SK-N-SH (cell line): ENCODE results near the gene PSMG3. TPM values are rescaled to one million over a fixed set of nuclear protein-coding genes. Genes with fewer than 3 reads are reported as not detected.

Experiments
- CTCF ChIA-PET: fragments of 300-600, 350-600 bp; formaldehyde crosslinking; extraction: SDS; loops from one replicate; lab custom pipeline; 2021; lab: Yijun Ruan, JAX
- POLR2A ChIA-PET: fragments of 350-600 bp; sonication (Branson Sonifier 250); formaldehyde crosslinking; extraction: SDS; loops from one replicate; lab custom pipeline; 2020; ENCODE audit warnings: antibody characterized with exemption, inconsistent platforms; lab: Yijun Ruan, JAX
- DNase-seq: peaks from one replicate; pipeline ENCODE4 v3.0.0; 2012
- H2AFZ ChIP-seq: fragments of 200-600 bp; sonication (generic); 2 replicates; pipeline ENCODE4 v1.8.1; 2016; ENCODE audit warnings: antibody characterized with exemption, mild to moderate bottlenecking, low read depth
- H3F3A ChIP-seq: fragments of 200-600 bp; sonication (generic); replicated peaks from 2 replicates; pipeline ENCODE3; 2016; ENCODE audit warnings: antibody characterized with exemption, mild to moderate bottlenecking; ENCODE audit not compliant: insufficient read depth
- H3K27ac ChIP-seq, 2 experiments: fragments of 200-500 bp in 1 of 2; fragments of 200-600 bp in 1 of 2; sonication (Bioruptor generic) in 1 of 2; sonication (generic), shearing (Covaris generic) in 1 of 2; 2 replicates each; pipeline versions ENCODE4 v1.5.1 to v1.6.1; 2014 to 2016; ENCODE audit warnings: low read depth in 2 of 2, inconsistent platforms in 1 of 2, low read length in 1 of 2, mild to moderate bottlenecking in 1 of 2, mixed read lengths in 1 of 2
- H3K27me3 ChIP-seq: fragments of 200-600 bp; sonication (generic), shearing (Covaris generic); 2 replicates; pipeline ENCODE4 v1.6.1; 2016; ENCODE audit warnings: mixed run types; ENCODE audit not compliant: insufficient read depth
- H3K36me3 ChIP-seq, 2 experiments: fragments of 200-500 bp in 1 of 2; fragments of 200-600 bp in 1 of 2; sonication (Bioruptor generic) in 1 of 2; sonication (generic) in 1 of 2; replicated peaks in 1 of 2; 2 replicates each; pipeline versions ENCODE3 to v1.5.1; 2014 to 2016; ENCODE audit warnings: low read length in 1 of 2, mild to moderate bottlenecking in 1 of 2; ENCODE audit not compliant: insufficient read depth in 2 of 2, control insufficient read depth in 1 of 2
- H3K4me1 ChIP-seq, 2 experiments: fragments of 200-500 bp in 1 of 2; fragments of 200-600 bp in 1 of 2; sonication (Bioruptor generic) in 1 of 2; sonication (generic), shearing (Covaris generic) in 1 of 2; 2 replicates each; pipeline versions ENCODE4 v1.5.1 to v1.6.1; 2014 to 2016; ENCODE audit warnings: low read depth in 1 of 2, low read length in 1 of 2, mixed run types in 1 of 2; ENCODE audit not compliant: insufficient read depth in 2 of 2, control insufficient read depth in 1 of 2
- H3K4me2 ChIP-seq: fragments of 200-600 bp; sonication (generic), shearing (Covaris generic); 2 replicates; pipeline ENCODE4 v1.6.1; 2017; ENCODE audit warnings: mixed run types
- H3K4me3 ChIP-seq, 2 experiments: fragments of 200-500 bp in 1 of 2; fragments of 200-600 bp in 1 of 2; sonication (Bioruptor generic) in 1 of 2; sonication (generic), shearing (Covaris generic) in 1 of 2; 2 replicates each; pipeline versions ENCODE4 v1.5.1 to v1.8.1; 2014 to 2016; ENCODE audit warnings: low read depth in 2 of 2, inconsistent platforms in 1 of 2, low read length in 1 of 2, mild to moderate bottlenecking in 1 of 2, mixed read lengths in 1 of 2, moderate library complexity in 1 of 2
- H3K79me2 ChIP-seq: fragments of 200-600 bp; sonication (generic); 2 replicates; pipeline ENCODE4 v1.8.1; 2017; ENCODE audit warnings: mild to moderate bottlenecking; ENCODE audit not compliant: insufficient read depth
- H3K9ac ChIP-seq: fragments of 200-600 bp; sonication (generic); 2 replicates; pipeline ENCODE4 v1.6.1; 2017; ENCODE audit warnings: mixed run types
- H3K9me2 ChIP-seq: fragments of 200-600 bp; sonication (generic); 2 replicates; pipeline ENCODE4 v1.6.1; 2017; ENCODE audit warnings: mixed run types
- H3K9me3 ChIP-seq: fragments of 200-600 bp; sonication (generic); 2 replicates; pipeline ENCODE4 v1.6.1; 2017; ENCODE audit warnings: mixed run types, mild to moderate bottlenecking, moderate library complexity
- H4K20me1 ChIP-seq: fragments of 200-600 bp; sonication (generic); 2 replicates; pipeline ENCODE4 v1.6.1; 2017; ENCODE audit warnings: mild to moderate bottlenecking, mixed run types; ENCODE audit not compliant: insufficient read depth
- CHD2 ChIP-seq: fragments of 150-350 bp; IDR thresholded peaks from 2 replicates; pipeline ENCODE4 v1.6.1; 2018; ENCODE audit warnings: low read length; ENCODE audit not compliant: partially characterized antibody
- FOSL2 ChIP-seq: IDR thresholded peaks from 2 replicates; pipeline ENCODE4 v1.4.0; 2012; ENCODE audit warnings: low read depth, mild to moderate bottlenecking, moderate library complexity, borderline replicate concordance
- FOXJ3 ChIP-seq: sonication (generic); formaldehyde crosslinking; IDR thresholded peaks from 2 replicates; pipeline ENCODE4 v1.5.1; 2020; ENCODE audit warnings: mild to moderate bottlenecking, missing genetic modification reagents
- FOXM1 ChIP-seq: IDR thresholded peaks from 2 replicates; pipeline ENCODE4 v1.4.0; 2012; ENCODE audit warnings: low read depth, mild to moderate bottlenecking
- IRF3 ChIP-seq: fragments of 150-350 bp; IDR thresholded peaks from 2 replicates; pipeline ENCODE4 v1.6.1; 2016; ENCODE audit warnings: mild to moderate bottlenecking, low read depth, low read length
- MXI1 ChIP-seq: IDR thresholded peaks from 2 replicates; pipeline ENCODE4 v1.6.1; 2012; ENCODE audit warnings: mild to moderate bottlenecking, low read depth, low read length, improper control_type of control experiment
- NRF1 ChIP-seq: IDR thresholded peaks from 2 replicates; pipeline ENCODE4 v1.6.1; 2012; ENCODE audit warnings: low read depth, mild to moderate bottlenecking, low read length
- REST ChIP-seq: IDR thresholded peaks from 2 replicates; pipeline ENCODE4 v1.6.1; 2012; ENCODE audit warnings: mild to moderate bottlenecking, low read depth, low read length, moderate library complexity
- RFX5 ChIP-seq: IDR thresholded peaks from 2 replicates; pipeline ENCODE4 v1.6.1; 2012; ENCODE audit warnings: mild to moderate bottlenecking, improper control_type of control experiment, low read length
- RXRA ChIP-seq: IDR thresholded peaks from 2 replicates; pipeline ENCODE4 v1.4.0; 2012; ENCODE audit warnings: low read depth, mild to moderate bottlenecking, borderline replicate concordance
- SIN3A ChIP-seq: IDR thresholded peaks from 2 replicates; pipeline ENCODE4 v1.6.1; 2012; ENCODE audit warnings: low read depth, mild to moderate bottlenecking, low read length, moderate library complexity, borderline replicate concordance
- TAF1 ChIP-seq: IDR thresholded peaks from 2 replicates; pipeline ENCODE4 v1.6.1; 2012; ENCODE audit warnings: low read depth, mild to moderate bottlenecking, low read length, moderate library complexity, borderline replicate concordance
- TEAD4 ChIP-seq: IDR thresholded peaks from 2 replicates; pipeline ENCODE4 v1.4.0; 2012; ENCODE audit warnings: mild to moderate bottlenecking, borderline replicate concordance; ENCODE audit not compliant: insufficient read depth
- YY1 ChIP-seq: IDR thresholded peaks from 2 replicates; pipeline ENCODE4 v1.4.0; 2012; ENCODE audit warnings: low read depth, mild to moderate bottlenecking
- WGBS: methylation state at CpG from one replicate; pipeline ENCODE4 v1.1.6; 2017; ENCODE audit warnings: low lambda C conversion rate; 5-methylcytosine and 5-hydroxymethylcytosine counted together
- polyA plus RNA-seq, 3 experiments: library from polyadenylated mRNA; depleted of rRNA; stranded (reverse); fragments of >200 nt; gene quantifications; 2 replicates each; pipeline ENCODE4 v1.2.3, GENCODE V29; 2012

The PSMG3 gene
- polyA plus RNA-seq, 1 of the 3 experiments (the other 2 are of a cell fraction): 109 TPM

GRCh38 chr7:1558841-1559625 is 10.8 kb downstream of the PSMG3 start:
- CTCF ChIA-PET: interaction anchor here (1.0 to 1.5 kb wide), 5 partner anchors 11 to 85 kb away, joined by 3 to 4 read pairs (median 4); no protein-coding TSS in a partner anchor
- POLR2A ChIA-PET: no interaction called here
- Histone ChIP-seq H3K79me2 (no peaks in the 10 kb centered on the region), H3K27ac (no peak overlapping the region), H3K9ac (no peak overlapping the region), H3K4me2 (no peak overlapping the region), H2AFZ (no peak overlapping the region), H4K20me1 (no peaks in the 10 kb centered on the region), H3F3A (no peaks in the 10 kb centered on the region), H3K9me2 (no peaks in the 10 kb centered on the region), H3K4me1 (peaks cover 14% of the 10 kb centered on the region in 2 experiments; a peak in 3 of 4 replicates), H3K27me3 (no peaks in the 10 kb centered on the region), H3K36me3 (no peaks in the 10 kb centered on the region), H3K9me3 (no peaks in the 10 kb centered on the region), H3K4me3 (no peak overlapping the region)
- TF ChIP-seq MXI1 (no peak), TAF1 (no peak), NRF1 (no peak), FOXJ3 (CRISPR knock-in tag) (no peak), REST (no peak), RXRA (no peak), YY1 (no peak), SIN3A (no peak), FOSL2 (no peak), TEAD4 (no peak), CHD2 (no peak), RFX5 (no peak), FOXM1 (no peak), IRF3 (no peak)
- WGBS: 92% methylated on average over 26 of the region's 32 CpGs
- peak; percentile 45 for DNase-seq
